Stimulated activated CD4-positive, alpha-beta T cell treated with anti-CD3 and anti-CD28 coated beads, Interleukin-2, amount 100 ng/mL, for 24 hours (primary cell): ENCODE results near the gene PSMG4.

Experiments used
- DNase-seq, 2 donors: peaks; one replicate each; pipeline ENCODE4 v3.0.0-alpha.2; 2020

The PSMG4 gene

GRCh38 chr6:3277851-3278416 lies 19.2 kb downstream of the PSMG4 start:
- DNase-seq: no peak

DNA sequence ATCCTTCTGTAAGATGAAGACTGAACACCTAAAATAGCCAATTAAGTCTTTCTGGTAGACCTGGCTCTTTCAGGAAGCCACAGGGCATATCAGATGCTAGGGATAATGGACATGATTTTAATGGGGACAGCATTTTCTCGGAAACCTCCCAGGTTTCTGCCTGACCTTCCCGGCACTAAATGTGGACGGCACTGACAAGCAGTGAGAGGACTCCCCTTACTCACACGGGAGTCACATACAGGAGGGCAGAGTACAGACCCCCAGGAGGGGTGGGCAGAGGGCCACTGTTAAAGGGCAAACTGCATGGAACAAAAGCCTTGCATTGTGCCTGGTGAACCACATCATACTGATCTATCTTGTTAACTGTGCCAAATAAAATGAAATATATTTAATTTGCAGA lies 19.9 kb downstream of the PSMG4 start:
- no peak for DNase-seq

DNA sequence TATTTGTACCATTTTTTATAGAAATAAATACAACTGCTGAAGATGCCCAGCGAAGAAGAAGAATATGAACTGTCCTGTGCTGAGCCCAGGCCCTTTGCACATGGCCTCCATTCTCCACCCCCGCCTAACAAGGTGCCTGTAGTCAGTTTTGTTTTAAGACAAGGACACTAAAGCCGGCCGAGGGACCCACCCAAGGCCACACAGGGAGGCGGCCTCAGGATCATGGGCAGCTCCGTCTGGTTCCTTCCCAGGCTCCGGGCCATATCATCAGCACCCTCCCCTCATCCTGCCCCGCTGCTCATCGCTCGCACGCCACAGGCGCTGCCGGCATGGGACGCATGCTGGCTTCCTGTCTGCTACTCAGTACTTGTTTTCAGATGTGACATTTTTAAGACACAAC lies 21.3 kb downstream of the PSMG4 start:
- no peak for DNase-seq

- no peak for DNase-seq
Measured at GRCh38 chr6:3280866-3281465, 22.2 kb downstream of the PSMG4 start.

GRCh38 chr6:3281631-3282475 lies 23.1 kb downstream of the PSMG4 start:
- DNase-seq: no peak

DNA sequence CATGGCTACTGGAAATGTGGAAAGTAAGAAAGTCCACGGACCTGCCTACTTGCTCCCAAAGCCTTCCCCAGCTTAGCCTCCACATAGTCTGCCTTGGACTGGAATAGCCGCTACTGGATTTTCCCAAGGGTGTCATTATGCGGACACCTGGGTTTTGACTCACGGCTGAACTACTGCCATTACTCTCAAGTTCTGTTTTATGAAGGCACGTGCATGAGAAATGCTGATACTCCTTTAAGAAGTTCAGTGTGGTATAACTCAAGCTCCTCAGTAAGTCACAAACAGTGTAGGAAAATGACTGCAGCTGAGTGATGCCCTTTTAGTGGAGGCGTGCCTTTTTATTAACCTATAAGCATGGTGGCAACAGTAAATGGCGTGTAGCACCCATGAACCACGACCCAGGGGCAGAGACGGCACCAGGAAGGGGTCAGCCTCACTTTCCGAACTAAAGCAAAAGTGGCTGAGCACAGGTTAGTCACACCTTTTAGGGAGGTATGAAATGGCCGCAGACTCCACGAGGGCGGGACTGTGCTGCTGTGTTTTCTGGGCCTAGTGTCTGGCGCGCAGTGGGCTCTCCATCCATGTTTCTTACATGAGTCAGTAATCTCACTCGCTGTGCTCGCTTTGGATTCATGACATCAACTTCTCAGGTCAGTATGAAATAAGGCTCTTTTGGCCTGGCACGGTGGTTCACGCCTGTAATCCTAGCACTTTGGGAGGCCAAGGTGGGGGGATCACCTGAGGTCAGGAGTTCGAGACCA lies 23.9 kb downstream of the PSMG4 start:
- no peak for DNase-seq

- no peak for DNase-seq
Measured at GRCh38 chr6:3283241-3283640, 24.5 kb downstream of the PSMG4 start.

DNA sequence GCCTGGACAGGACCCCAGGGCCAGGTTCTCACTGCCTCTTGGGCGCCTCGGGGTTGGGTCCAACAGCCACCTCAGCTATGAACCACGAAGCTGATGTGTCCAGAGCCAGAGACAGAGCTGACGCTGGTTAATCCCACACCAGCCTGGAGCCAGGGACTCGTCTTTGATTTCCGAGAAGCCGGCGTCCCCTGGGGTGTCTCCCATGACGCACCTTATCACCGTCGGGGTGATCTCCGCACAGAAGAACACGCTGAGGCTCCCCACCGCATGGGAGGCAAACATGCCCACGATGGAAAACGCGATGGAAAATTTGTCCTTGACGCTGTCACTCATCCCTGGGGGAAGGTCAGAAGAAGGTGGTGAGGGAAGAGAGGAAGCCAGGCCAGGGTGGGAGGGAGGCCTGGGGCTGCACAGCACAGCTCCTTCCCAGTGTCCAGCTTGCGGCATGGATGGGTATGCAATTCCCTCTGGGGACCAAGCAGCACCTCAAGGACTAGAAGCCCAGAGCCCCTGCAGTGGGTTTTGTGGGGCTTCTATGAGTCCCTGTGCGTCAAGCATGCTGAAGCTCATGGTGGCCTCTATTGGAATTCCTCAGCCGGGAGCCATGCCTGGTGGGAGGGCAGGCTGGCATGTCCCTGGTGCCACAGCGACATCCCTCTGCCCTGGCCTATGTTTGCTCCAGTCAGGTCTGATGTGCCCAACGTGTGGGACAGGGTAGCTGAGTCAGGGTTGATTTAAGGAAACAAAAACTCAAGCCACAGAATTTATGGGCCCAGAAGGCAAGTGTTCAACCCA lies 25.1 kb downstream of the PSMG4 start:
- no peak for DNase-seq

- no peak for DNase-seq
Measured at GRCh38 chr6:3284436-3284876, 25.7 kb downstream of the PSMG4 start.

DNA sequence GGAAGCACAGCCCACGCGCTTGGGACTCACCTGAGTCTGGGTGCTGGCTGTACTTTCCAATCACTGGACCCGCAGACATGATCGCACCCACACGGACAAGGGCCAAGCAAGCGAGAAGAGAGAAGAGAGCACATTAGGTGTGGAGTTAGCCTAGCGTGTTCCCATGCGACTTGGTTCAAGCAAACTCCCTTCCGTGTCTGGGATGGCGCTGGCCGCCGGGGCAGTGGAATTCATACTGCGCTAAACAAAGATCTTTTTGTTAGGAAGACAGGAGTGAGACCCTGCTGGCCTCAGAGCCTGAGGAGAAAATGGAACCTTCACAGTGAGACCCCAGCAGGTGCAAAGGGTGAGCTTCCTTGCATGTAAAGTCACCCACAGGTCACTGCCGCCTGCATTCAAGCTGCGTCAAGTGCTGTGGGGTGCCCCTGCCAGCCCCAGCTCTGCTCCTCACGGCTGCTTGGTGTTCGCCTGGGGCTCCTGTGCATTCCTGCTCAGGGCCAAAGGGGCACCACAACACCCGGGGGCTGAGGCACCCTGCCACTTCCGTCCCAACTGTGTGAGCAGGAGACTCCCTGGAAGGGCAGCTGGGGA lies 26.4 kb downstream of the PSMG4 start:
- DNase-seq: no peak

DNA sequence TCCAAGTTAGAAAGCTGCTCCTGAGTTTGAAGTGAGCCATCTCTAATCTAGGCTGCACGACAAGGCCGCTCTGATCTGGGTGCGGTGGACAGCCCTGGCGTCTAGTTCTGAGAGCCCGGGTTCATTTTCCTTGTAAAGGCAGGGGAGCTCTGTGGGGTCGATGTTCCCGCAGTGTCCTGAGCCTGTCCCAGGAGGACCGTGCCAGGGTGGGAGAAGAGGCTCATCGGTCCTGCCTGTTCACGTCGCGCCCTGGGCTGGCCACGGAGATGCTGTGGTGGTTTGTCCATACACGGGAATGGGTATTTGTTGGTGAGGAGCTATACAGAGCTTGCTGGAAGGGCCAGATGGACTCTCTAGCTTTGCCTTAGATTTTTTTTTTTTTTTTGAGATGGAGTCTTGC lies 27.0 kb downstream of the PSMG4 start:
- DNase-seq: no peak

- no peak for DNase-seq
Measured at GRCh38 chr6:3286641-3287171, 28.0 kb downstream of the PSMG4 start.

- no peak for DNase-seq
Measured at GRCh38 chr6:3287308-3287707, 28.6 kb downstream of the PSMG4 start.

GRCh38 chr6:3287976-3288707 lies 29.4 kb downstream of the PSMG4 start:
- no peak for DNase-seq

GRCh38 chr6:3288711-3289663 lies 30.2 kb downstream of the PSMG4 start:
- no peak for DNase-seq

DNA sequence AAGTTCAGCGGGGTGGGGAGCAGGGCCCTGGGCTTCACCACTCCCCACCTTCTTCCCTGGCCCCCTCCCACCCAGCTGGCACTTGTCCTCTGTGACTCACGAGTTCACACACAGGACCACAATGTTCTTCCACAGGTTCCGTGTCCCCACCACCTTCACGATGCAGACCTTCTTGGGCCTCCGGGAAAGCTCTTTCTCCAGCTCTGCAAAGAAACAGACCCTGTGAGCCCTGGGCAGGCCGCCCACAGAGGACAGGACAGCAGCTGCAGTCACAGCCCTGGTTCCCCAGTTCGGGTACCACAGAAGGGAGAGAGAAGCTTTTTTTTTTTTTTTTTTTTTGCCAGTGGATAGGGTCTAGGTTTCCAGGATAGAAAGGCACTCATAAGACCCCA lies 30.9 kb downstream of the PSMG4 start:
- DNase-seq: no peak

- no peak for DNase-seq
Measured at GRCh38 chr6:3290149-3290930, 31.6 kb downstream of the PSMG4 start.

GRCh38 chr6:3290931-3291211 lies 32.1 kb downstream of the PSMG4 start:
- DNase-seq: no peak

- no peak for DNase-seq
Measured at GRCh38 chr6:3291346-3291745, 32.6 kb downstream of the PSMG4 start.
